K562 (cell line): ENCODE measurements around the gene HFE.

Experiments
- CEBPB ChIP-seq: fragments of 450-650 bp; IDR thresholded peaks from 2 replicates; pipeline ENCODE4 v1.6.1; 2016; ENCODE audit warnings: missing genetic modification characterization, missing compliant biosample characterization
- EWSR1 ChIP-seq: fragments of 450-650 bp; IDR thresholded peaks from 2 replicates; pipeline ENCODE4 v1.6.1; 2018; ENCODE audit warnings: borderline replicate concordance, mild to moderate bottlenecking, low read depth, moderate library complexity; ENCODE audit not compliant: partially characterized antibody
- JUN ChIP-seq, 2 experiments: sonication (generic) in 1 of 2; formaldehyde crosslinking in 1 of 2; IDR thresholded peaks; 2 replicates each; pipeline versions ENCODE4 v1.6.1 to v1.8.0; 2012 to 2022; ENCODE audit warnings: borderline replicate concordance in 2 of 2, mild to moderate bottlenecking in 2 of 2, improper control_type of control experiment in 1 of 2, low read depth in 1 of 2, low read length in 1 of 2, missing genetic modification reagents in 1 of 2
- NR2C1 ChIP-seq, 2 experiments: fragments of 450-650 bp; IDR thresholded peaks; 2 replicates each; pipeline ENCODE4 v1.6.1; 2017; ENCODE audit warnings: mild to moderate bottlenecking in 2 of 2, antibody characterized with exemption in 1 of 2, inconsistent platforms in 1 of 2, missing compliant biosample characterization in 1 of 2, missing genetic modification characterization in 1 of 2
- POLR2A ChIP-seq: fragments of 450-650 bp; conservative IDR thresholded peaks from 2 replicates; pipeline ENCODE4 v1.6.1; 2016
- SMC3 ChIP-seq: conservative IDR thresholded peaks from 2 replicates; pipeline ENCODE4 v1.6.1; 2011; ENCODE audit warnings: low read depth, low read length, improper control_type of control experiment; ENCODE audit not compliant: insufficient read depth
- TARDBP ChIP-seq: fragments of 450-650 bp; IDR thresholded peaks from 2 replicates; pipeline ENCODE4 v1.6.1; 2016
- ZFP36 ChIP-seq: fragments of 150-350 bp; IDR thresholded peaks from 2 replicates; pipeline ENCODE4 v1.6.1; 2018; ENCODE audit warnings: low read length, low read depth; ENCODE audit not compliant: partially characterized antibody
- TF ChIP-seq, protein P1 (sequence below): sonication (generic); formaldehyde crosslinking; IDR thresholded peaks from 2 replicates; pipeline ENCODE4 v1.8.1; 2023; ENCODE audit warnings: mild to moderate bottlenecking, missing genetic modification reagents
- TF ChIP-seq, protein P2 (sequence below), 2 experiments: fragments of 250-450 bp in 1 of 2; fragments of 450-650 bp in 1 of 2; sonication (Bioruptor Pico) in 1 of 2; IDR thresholded peaks; 2 replicates each; pipeline versions ENCODE4 v1.6.1 to v1.8.0; 2016 to 2021; ENCODE audit warnings: mild to moderate bottlenecking in 2 of 2, moderate library complexity in 2 of 2, missing compliant biosample characterization in 1 of 2, missing genetic modification characterization in 1 of 2

DNA sequence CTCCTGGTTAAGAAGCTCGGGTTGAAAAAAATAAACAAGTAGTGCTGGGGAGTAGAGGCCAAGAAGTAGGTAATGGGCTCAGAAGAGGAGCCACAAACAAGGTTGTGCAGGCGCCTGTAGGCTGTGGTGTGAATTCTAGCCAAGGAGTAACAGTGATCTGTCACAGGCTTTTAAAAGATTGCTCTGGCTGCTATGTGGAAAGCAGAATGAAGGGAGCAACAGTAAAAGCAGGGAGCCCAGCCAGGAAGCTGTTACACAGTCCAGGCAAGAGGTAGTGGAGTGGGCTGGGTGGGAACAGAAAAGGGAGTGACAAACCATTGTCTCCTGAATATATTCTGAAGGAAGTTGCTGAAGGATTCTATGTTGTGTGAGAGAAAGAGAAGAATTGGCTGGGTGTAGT lies 2.0 kb downstream of the HFE start:
- TF ChIP-seq NR2C1 (IDR thresholded peaks at IDR 0.05), result no peak
- no peak for TF ChIP-seq NR2C1 (tag; IDR thresholded peaks at IDR 0.05)
- TF ChIP-seq CEBPB, result no peak
- TF ChIP-seq TARDBP, result no peak
- TF ChIP-seq ZFP36, result no peak
- no peak for TF ChIP-seq SMC3
- TF ChIP-seq, protein P1, sequence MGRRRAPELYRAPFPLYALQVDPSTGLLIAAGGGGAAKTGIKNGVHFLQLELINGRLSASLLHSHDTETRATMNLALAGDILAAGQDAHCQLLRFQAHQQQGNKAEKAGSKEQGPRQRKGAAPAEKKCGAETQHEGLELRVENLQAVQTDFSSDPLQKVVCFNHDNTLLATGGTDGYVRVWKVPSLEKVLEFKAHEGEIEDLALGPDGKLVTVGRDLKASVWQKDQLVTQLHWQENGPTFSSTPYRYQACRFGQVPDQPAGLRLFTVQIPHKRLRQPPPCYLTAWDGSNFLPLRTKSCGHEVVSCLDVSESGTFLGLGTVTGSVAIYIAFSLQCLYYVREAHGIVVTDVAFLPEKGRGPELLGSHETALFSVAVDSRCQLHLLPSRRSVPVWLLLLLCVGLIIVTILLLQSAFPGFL (CRISPR knock-in tag), result no peak
- no peak for TF ChIP-seq POLR2A
- TF ChIP-seq, protein P2, sequence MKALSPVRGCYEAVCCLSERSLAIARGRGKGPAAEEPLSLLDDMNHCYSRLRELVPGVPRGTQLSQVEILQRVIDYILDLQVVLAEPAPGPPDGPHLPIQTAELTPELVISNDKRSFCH (CRISPR knock-in tag; IDR thresholded peaks at IDR 0.05), result no peak
- TF ChIP-seq, protein P2 (tag; IDR thresholded peaks at IDR 0.05), result no peak
- no peak for TF ChIP-seq JUN (IDR thresholded peaks at IDR 0.05; ENCODE audit: borderline replicate concordance, low read depth, low read length)
- no peak for TF ChIP-seq JUN (CRISPR knock-in tag; IDR thresholded peaks at IDR 0.05; ENCODE audit: borderline replicate concordance)
- TF ChIP-seq EWSR1, result no peak
